Keratinocyte (primary cell): ENCODE data around the gene FRMD1.
"Not testable (repeated sequence)": the region's sequence is repeated elsewhere in the genome, so short reads cannot be mapped to it uniquely, and the experiment has no call there.

Source experiments
- CTCF ChIP-seq, 3 experiments: IDR thresholded peaks in 1 of 3; conservative IDR thresholded peaks in 1 of 3; optimal IDR thresholded peaks in 1 of 3; 2 replicates in 2 of 3; 3 replicates in 1 of 3; pipeline versions ENCODE3 to v1.5.1; 2011; ENCODE audit warnings: low read length in 3 of 3, mild to moderate bottlenecking in 3 of 3, moderate library complexity in 2 of 3, control low read depth in 1 of 3, inconsistent platforms in 1 of 3; ENCODE audit not compliant: insufficient read depth in 2 of 3; ENCODE audit errors: extremely low read depth in 1 of 3
- EZH2 ChIP-seq: IDR thresholded peaks from one replicate; pipeline ENCODE4 v1.6.1; 2012; ENCODE audit warnings: inconsistent platforms, mild to moderate bottlenecking, low read length, moderate library complexity

- not testable (repeated sequence) for TF ChIP-seq CTCF (optimal IDR thresholded peaks at IDR 0.05 in 1 of 3, IDR thresholded peaks at IDR 0.05 in 1 of 3, conservative IDR thresholded peaks at IDR 0.05 in 1 of 3; ENCODE audit: extremely low read depth in 1 of 3, insufficient read depth in 2 of 3, low read length in 3 of 3); EZH2
These were observed 1.6 kb downstream of the FRMD1 start for GRCh38 chr6:168077401-168077800.
